HG03045 (cell line): ENCODE measurements around the gene PTPRA.

Experiments
- ATAC-seq: cut with Tn5 transposase; IDR thresholded peaks from one replicate; pipeline ENCODE4 v1.9.1; 2021; ENCODE audit warnings: mild to moderate bottlenecking, moderate library complexity; ENCODE audit not compliant: unreplicated experiment

PTPRA gene

DNA sequence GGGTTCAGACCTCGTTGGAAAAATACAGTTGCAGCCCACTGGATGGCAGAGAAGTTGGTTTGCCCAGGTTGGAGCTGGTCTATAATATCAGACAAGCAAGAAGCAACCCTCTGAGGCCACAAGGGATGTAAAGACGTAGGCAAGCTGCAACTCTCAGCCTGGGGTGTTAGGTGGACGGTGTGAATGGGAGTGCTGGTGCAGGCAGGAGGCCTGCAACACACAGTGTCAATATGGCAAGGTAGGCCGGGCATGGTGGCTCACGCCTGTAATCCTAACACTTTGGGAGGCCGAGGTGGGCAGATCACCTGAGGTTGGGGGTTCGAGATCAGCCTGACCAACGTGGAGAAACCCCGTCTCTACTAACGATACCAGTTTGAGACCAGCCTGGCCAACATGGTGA, 22.2 kb upstream of the PTPRA start:
- no peak for ATAC-seq

- no peak for ATAC-seq
Observed at GRCh38 chr20:2858591-2858990, 14.7 kb upstream of the PTPRA start.

GRCh38 chr20:2859330-2860121, 13.8 kb upstream of the PTPRA start:
- ATAC-seq = no peak

DNA sequence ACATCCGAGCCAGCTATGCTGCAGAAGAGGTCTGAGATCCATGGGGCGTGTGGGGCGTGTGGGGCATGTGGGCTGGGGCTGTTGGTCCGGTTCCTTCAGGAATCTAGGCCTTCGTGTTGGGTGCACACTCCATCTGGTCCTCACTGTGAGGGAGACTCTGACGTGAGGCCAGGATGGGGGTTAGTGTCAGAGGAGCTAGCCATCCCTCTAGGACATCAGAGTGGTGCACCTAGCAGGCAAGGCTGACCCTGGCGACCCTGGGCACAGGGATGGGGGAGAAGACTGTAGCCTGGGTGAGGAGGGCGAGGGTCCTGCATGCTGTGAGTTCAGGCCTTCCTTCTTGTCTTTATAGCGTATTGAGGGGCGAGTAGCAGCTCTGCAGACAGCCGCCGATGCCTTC, 8.7 kb upstream of the PTPRA start:
- ATAC-seq = no peak

GRCh38 chr20:2865101-2865500, 8.2 kb upstream of the PTPRA start:
- ATAC-seq = no peak

GRCh38 chr20:2865630-2866029, 7.7 kb upstream of the PTPRA start:
- no peak for ATAC-seq

DNA sequence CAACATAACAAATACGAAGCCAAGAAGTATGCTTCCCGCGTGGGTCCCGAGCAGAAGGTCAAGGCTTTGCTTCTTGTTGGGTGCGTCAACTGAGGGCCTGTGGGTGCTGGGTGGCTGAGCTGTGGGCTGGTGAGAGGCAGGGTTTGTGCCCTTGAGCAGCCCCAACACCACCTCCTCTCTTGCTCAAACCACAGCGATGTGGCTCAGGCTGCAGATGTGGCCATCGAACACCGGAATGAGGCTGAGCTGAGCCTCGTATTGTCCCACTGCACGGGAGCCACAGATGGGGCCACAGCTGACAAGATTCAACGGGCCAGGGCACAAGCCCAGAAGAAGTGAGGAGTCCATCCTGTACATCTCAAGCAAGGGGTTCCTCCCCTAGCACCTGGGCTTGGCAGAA, 7.0 kb upstream of the PTPRA start:
- ATAC-seq = no peak

GRCh38 chr20:2867081-2867864, 6.0 kb upstream of the PTPRA start:
- no peak for ATAC-seq

- ATAC-seq = no peak
Observed at GRCh38 chr20:2869381-2869780, 3.9 kb upstream of the PTPRA start.

GRCh38 chr20:2871111-2871465, 2.2 kb upstream of the PTPRA start:
- no peak for ATAC-seq

- ATAC-seq = no peak
Observed at GRCh38 chr20:2871661-2872458, 1.4 kb upstream of the PTPRA start.

DNA sequence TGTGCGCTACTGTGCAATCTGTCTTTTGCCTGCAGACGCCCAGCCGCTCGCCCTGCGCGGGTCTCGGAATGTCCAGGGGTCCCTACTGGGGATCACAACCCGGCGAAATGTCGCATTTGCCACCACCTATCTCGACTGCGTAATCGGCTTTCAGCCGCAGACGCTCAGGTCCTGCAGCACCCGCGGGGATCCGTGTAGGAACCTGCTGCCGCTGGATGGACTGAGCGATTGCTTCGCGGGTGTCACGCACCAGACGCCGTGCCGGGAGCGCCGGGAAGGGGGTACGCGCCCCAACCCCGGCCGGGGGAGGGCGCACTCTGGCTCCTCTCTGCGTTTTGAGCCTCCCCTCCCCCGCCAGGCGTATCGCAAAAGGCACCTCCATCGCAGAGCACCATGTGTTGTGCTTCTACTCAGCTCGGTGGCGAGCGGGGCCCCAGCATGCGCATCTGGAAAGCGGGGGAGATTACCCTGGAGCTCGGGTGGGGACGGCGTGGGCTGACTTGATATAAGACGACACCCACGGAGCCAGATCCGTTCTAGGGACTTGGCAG, 747 bp upstream of the PTPRA start:
- ATAC-seq = peak; percentile 35

DNA sequence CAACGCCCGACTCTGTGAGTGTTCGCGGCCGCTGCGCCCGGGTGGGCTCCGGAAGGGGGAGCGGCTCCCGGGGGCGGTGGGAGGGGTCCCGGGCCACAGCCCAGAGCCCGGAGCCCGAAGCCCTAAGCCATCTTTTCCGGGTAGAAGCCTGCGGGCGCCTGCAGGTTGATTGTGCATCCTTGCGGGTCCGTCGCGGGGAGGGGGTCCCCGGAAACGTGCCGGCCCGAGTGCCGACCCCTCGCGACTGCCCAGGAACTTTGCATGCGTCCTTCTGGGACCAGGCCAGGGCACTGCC, 413 bp downstream of the PTPRA start:
- peak; percentile 50 for ATAC-seq

DNA sequence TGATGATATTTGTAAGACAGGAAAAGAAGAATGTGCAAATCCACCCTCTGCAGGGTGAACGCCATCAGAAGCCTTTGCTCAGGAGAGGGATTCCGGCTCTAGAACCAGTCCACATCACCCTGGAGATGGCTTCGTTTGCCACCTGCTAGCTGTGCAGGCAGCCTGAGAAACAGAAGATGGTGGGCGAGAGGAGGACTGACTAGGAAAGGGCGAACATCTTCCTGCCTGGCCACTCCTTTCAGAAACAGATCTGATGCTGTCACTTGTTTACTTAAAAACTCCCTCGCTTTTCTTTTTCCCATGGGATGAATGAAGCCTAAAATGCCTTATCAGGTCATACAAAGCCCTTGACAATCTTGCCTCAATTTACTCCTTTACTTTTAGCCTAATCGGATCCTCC, 1.2 kb downstream of the PTPRA start:
- ATAC-seq = no peak

DNA sequence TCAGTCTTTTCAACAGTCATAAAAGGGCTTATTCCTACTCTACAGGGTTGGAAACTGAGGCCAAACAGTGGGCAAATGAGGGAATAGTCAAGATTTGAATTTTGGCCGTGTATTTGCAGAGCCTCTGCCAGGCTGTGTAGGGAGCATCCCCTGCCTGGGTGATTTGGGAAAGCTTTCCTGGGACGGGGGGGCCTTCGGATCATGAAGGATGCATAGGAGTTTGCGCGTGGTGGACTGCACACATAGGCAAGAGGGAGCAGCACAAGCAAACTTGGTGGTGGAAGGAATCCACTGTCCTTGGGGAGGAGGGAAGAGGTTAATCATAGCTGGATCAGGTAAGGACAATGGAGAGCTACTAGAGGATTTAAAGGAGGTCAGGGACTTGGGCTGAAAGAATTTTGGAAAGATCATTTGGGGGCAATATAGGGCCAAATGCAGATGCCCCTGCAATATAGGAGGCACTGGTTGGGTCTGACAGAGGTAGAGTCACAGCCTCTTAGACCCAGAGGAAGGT, 2.5 kb downstream of the PTPRA start:
- ATAC-seq = no peak

DNA sequence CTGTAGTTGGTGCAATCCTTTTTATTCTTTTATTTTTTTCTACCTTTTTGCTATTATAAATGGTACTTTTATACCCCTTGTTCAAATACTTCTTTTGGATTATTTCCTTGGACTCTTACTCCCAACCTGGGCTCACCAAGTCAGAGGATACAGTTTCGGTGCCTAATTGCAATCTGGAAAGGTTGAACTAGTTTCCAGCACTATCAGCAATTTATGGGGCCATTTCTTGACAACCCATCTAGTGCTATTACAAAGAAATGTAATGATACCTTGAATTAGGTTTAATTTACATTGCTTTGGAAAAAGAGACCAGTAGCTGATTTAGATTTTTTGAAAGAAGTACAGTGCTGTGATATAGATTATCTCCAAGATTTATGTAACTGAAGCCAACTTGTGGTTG, 5.2 kb downstream of the PTPRA start:
- ATAC-seq = no peak

DNA sequence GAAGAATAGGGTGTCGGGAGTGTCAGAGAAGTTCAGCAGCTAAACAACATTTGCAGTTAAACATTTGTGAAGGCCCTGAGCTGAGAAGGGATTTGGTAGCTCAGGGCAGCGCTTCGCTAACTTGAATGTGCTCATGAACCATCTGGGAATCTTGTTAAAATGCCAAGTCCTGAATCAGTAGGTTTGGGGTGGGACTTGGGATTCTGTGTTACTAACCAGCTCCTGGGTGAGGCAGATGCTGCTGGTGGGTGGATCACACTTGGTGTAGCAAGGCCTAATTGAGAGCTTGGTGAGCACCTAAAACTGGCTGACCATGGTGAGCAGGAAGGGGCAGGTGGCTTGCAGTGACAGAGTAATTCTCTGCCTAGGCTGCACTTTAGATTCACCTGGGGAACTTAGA, 5.9 kb downstream of the PTPRA start:
- no peak for ATAC-seq

DNA sequence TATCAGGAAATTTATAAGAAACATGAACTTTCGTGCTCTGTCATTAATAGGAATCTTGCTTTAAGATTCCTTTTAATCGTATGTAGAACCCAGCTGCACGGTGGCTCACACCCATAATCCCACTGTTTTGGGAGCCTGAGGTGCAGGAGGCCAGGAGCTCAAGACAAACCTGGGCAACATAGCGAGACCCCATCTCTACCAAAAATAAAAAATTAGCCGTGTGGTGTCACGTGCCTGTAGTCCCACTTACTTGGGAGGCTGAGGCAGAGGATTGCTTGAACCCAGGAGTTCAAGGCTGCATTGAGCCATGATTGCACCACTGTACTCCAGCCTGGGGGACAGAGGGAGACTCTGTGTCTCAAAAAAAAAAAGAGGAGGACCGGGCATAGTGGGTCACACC, 7.4 kb downstream of the PTPRA start:
- ATAC-seq = no peak

DNA sequence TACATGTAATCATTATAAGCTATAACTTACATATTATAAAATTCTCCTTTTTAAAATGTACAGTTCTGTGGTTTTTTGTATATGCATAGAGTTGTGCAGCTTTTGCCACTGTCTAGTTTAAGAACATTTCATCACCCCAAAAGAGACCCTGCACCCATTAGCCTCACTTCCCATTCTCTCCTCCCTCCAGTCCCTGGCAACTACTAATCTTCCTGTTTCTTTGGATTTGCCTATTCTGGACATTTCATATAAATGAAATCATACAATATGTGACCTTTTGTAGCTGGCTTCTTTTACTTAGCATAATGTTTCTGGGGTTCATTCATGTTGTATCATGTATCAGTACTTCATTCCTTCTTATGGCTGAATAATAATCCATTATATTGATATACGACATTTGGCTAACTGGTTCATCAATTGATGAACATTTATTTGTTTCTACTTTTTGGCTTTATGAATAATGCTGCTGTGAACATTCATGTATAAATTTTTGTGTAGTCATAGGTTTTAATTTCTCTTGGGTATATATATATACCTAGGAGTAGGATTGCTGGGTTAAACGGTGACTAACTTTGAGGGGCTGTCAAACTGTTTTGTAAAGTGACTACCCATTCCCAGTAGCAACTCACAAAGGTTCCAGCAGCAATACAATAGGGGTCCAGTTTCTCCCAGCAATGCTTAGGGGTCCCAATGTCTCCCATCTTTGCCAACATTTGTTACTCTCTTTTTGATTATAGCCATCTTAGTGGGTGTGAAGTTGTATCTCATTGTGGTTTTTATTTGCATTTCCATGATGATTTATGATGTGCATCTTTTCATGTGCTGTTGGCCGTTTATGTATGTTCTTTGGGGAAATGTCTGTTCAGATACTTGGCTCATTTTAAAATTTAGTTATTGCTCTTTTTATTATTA, 10.7 kb downstream of the PTPRA start:
- ATAC-seq = no peak

DNA sequence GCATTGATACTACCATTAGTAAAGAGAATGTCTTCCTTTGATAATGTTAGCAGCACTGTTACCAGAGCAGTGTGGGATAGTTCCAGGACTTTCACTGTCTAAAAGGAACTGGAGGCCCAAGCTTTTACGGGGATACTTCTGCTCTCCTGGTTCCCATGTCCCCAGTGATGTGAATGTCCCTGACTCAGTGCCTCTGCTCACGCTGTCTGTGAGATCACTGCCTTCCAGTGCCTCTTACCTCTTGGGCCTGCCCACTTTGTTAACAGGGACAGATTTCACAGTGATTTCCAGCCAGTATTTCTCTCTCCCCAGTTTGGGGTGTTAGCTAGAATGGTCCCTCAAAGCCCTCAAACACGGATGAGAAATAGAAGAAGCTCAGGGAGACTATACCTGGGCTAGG, 14.4 kb downstream of the PTPRA start:
- ATAC-seq = no peak
